Stimulated activated CD4-positive, alpha-beta T cell treated with anti-CD3 and anti-CD28 coated beads, Interleukin-12 subunit alpha, Interleukin-12 subunit beta, amount 100 ng/mL, for 4 hours (primary cell): ENCODE data around the gene SPDYE2.
"Not testable (repeated sequence)": the region's sequence is repeated elsewhere in the genome, so short reads cannot be mapped to it uniquely, and the experiment has no call there.

ENCODE experiments used
- DNase-seq: peaks from one replicate; pipeline ENCODE4 v3.0.0-alpha.2; 2020

SPDYE2 gene

DNA sequence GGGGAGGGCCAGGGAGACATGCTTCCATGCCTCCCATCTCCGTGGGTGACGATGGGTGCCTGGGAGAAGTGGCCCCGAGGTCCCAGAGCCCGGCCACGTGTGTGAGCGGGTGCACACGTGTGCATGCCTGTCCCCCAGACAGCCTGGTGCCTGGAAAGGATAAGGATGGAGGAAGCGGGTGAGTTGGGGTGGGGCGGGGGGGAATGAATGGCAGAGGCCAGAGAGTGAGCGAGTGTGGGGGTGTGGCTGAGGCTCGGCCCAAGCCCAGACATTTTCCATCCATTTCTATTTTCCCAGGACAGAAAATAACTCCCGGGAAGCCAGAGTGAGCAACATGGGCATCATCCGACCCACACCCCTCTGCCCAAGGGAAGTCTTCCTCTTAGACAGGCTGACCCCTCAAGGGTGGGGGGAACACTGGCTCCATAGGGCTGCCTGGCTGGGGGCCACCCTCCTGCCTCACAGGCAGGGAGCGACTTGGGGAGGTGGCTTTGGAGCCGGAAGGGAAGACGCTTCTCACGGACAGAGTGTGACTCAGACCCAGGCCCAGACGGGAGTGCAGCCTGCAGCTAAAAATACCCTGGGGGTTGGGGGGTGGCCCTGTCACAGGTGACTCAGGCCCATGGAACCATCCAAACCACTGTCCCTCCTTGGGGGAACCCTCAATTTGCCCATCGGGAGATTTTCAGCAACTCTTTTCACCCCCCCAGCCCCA lies 53.6 kb downstream of the SPDYE2 start:
- DNase-seq = not testable (repeated sequence)

DNA sequence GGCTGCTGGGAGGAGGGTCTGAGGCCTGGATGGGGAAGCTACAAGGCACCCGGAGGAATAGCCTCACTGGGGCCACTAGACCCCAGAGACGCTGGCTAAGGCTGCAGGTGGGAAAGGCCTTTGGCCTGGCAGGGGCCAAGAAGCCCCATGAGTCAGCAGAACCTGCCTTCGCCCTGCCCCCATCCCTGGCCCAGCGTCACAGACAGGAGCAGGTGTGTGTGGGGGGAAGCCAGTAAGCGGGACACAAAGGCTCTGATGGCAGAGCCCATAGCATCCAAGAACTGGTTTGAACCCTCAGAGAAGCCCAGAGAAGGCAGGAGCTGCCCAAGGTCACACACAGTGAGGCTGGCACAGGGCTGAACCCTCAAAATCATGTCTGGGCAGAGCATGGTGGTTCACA lies 55.8 kb downstream of the SPDYE2 start:
- not testable (repeated sequence) for DNase-seq

DNA sequence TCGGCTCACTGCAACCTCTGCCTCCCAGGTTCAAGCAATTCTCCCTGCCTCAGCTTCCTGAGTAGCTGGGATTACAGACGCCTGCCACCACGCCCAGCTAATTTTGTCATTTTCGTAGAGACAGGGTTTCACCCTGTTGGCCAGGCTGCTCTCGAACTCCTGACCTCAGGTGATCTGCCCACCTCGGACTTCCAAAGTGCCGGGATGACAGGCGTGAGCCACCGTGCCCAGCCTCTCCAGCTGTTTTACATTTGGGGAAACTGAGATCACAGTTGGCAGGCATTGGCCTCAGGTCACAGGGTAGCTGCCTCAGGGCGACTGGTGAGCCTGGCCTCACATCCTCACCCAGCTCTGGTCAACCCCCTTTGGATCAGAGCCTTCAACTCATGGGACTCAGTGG lies 58.7 kb downstream of the SPDYE2 start:
- DNase-seq = not testable (repeated sequence)

DNA sequence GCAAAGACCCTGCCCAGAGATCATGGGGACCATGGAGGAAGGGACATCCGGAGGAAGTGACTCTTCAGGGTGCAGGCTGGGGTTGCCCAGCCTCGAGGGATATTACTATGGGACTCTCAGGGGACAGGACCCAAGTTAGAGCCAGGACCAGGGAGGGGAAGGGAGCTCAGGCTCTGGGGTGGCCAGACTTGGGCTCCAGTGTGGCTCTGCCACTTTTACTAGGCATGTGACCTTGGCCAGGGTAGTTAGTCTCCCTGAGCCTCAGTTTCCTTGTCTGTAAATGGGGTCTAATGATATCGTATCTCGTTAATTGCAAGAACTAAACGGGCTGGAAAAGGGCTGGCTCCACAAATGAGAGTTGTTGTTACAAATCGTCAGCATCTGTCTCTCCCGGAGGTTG lies 59.4 kb downstream of the SPDYE2 start:
- DNase-seq = not testable (repeated sequence)

DNA sequence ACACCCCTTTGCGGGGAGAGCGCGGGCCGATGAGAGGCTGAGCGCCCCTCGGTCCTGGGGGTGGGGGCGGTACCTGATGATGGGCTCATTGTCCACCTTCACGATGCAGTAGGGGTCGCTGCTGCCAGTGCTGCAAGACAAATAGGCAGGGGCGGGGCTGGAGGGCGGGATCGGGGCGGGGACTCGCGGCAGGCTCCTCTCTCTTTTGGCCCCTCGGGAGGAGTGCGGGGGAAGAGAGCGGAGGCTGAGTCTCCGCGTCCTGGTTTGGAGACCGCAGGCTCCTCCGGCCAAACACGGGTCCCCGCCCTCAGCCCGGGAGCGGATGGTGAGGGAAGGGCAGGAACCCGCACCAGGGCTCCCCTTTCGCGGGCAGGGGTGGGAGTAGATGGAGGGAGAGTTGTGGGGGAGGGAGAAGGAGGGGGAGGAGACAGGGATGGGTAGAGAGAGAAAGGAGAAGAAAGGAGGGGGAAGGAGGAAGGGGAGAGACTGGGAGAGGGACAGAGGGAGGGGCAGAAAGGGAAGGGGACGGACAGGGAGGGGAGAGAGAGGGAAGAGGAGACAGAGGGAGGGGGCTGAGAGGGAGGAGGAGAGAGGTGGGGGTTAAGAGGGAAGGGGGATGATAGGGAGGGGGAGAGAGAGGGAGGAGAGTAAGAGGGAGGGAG lies 60.1 kb downstream of the SPDYE2 start:
- DNase-seq = not testable (repeated sequence)

DNA sequence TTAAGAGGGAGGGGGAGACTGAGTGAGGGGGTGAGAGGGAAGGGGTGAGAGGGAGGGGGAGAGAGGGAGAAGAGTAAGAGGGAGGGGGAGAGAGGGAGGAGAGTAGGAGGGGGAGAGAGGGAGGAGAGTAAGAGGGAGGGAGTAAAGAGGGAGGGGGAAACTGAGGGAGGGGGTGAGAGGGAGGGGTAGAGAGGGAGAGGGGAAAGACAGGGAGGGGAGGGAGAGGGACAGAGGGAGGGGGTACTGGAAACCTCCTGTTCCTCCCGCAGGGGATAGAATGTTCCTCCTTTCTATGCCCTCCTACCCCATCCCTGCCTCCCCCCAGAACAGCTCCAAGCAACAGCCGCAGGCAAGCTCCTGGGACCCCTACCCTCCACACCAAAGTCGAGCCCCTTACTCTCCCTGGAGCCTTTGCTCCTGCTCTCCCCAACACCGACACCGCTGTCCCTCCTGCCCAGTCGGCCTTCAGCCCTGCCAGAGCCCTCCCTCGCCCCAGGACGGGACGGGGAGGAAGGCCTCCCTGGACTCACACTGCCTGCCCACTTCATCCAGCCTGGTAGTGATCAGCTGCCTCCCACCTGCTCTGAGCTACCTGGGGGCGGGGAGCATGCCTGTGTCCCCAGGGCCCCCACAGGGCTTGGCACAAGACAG lies 60.8 kb downstream of the SPDYE2 start:
- not testable (repeated sequence) for DNase-seq
